ENCODE data around the gene MTCL1.

- TF ChIP-seq CTCF (conservative IDR thresholded peaks at IDR 0.05) (no peak), ZFX (IDR thresholded peaks at IDR 0.05) (no peak)
These were observed 47.4 kb upstream of the MTCL1 start for GRCh38 chr18:8657873-8658470.
